Measurements from ENCODE around the gene TTLL5. TPM values are rescaled to one million over a fixed set of nuclear protein-coding genes. Genes with fewer than 3 reads are reported as not detected.

The TTLL5 gene
- total and polyA plus RNA-seq, 2 of the 4 experiments (the other 2 are of a cell fraction), result 11.9 to 16.7 TPM

DNA sequence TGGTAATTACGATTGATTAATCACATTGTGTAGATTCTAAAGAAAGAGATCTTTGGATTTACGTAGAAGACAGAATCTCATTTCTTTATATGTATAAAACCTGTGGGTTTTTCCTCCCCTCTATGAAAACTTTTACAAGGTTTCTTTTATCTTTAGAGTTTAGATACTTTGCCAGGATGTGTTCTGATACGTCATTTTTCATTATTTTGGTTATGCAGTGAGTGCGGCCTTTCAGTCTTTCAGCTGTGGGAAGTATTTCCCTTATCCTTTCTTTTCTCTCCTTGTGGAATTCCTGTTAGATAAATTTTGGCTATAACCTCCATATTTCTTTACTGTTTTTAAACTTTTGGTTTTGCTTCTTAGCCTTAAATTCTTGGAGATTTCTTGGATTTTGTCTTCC is 92.7 kb downstream of the TTLL5 start:
- intact Hi-C loops (cut with micrococcal nuclease), result no loop called here
- Histone ChIP-seq H3K9me3 (ENCODE audit: control insufficient read depth, insufficient read depth, low read length) (no peaks in the 10 kb centered on the region), H4K5ac (ENCODE audit: low read depth, low read length) (no peak overlapping the region), H3K56ac (ENCODE audit: extremely low read depth, insufficient read depth, low read length) (no peak overlapping the region), H2BK120ac (ENCODE audit: low read depth, low read length) (no peak overlapping the region), H2AFZ (replicated peaks; ENCODE audit: low read length, poor library complexity) (no peak overlapping the region), H2BK15ac (ENCODE audit: low read depth, low read length) (no peak overlapping the region), H2BK5ac (ENCODE audit: low read depth, low read length, poor library complexity, severe bottlenecking) (no peak overlapping the region), H3K36me3 (ENCODE audit: control insufficient read depth, insufficient read depth, low read length) (no peaks in the 10 kb centered on the region), H4K20me1 (ENCODE audit: insufficient read depth, low read length) (no peaks in the 10 kb centered on the region), H2BK20ac (ENCODE audit: low read depth, low read length) (no peak overlapping the region), H3K4me2 (ENCODE audit: low read depth, low read length) (no peak overlapping the region), H3K4me3 (ENCODE audit: insufficient read depth, low read depth, low read length) (no peak overlapping the region), H3K9me1 (ENCODE audit: insufficient read depth, low read length) (peaks cover 4% of the 10 kb centered on the region), H3K4ac (ENCODE audit: low read depth, low read length) (no peak overlapping the region), H3K18ac (ENCODE audit: low read depth, low read length) (no peak overlapping the region), H3K27me3 (ENCODE audit: control insufficient read depth, insufficient read depth, low read length) (no peaks in the 10 kb centered on the region), H3K9ac (ENCODE audit: low read depth, low read length) (no peak overlapping the region), H4K91ac (ENCODE audit: insufficient read depth, low read depth, low read length) (no peak overlapping the region), H3K4me1 (ENCODE audit: control insufficient read depth, insufficient read depth, low read length) (peaks cover 1% of the 10 kb centered on the region; the same call in 1 of the 2 replicates), H2AK5ac (ENCODE audit: low read depth, low read length) (no peak overlapping the region), H3K14ac (replicated peaks; ENCODE audit: low read depth, low read length) (no peak overlapping the region), H3K27ac (ENCODE audit: insufficient read depth, low read length) (no peak overlapping the region), H3K79me1 (ENCODE audit: low read depth in 1 of 2, low read length in 2 of 2) (no peaks in the 10 kb centered on the region), H4K8ac (ENCODE audit: low read depth in 2 of 2, low read length in 2 of 2) (no peak overlapping the region), H3K23ac (ENCODE audit: low read depth, low read length) (no peak overlapping the region), H2AK9ac (replicated peaks; ENCODE audit: low read depth, low read length, poor library complexity) (no peak overlapping the region)
- no TSS peak for BruUV-seq (replicated peaks)
- no peak for DNase-seq
- dilution Hi-C loops (cut with HindIII; ENCODE audit: low sequenced_read_pairs, unreplicated experiment), result no loop called here
- in situ Hi-C loops (cut with MboI; ENCODE audit: low sequenced_read_pairs), result no loop called here
- TF ChIP-seq CTCF (conservative IDR thresholded peaks at IDR 0.05; ENCODE audit: low read depth, low read length) (no peak), BHLHE40 (IDR thresholded peaks at IDR 0.05; ENCODE audit: low read depth, low read length) (no peak), CEBPB (IDR thresholded peaks at IDR 0.05; ENCODE audit: low read depth, low read length) (no peak), RAD21 (IDR thresholded peaks at IDR 0.05; ENCODE audit: low read length) (no peak), MAZ (IDR thresholded peaks at IDR 0.05; ENCODE audit: borderline replicate concordance, low read depth, low read length) (no peak), MAFK (IDR thresholded peaks at IDR 0.05; ENCODE audit: low read depth, low read length) (no peak)
- no peak for ATAC-seq (ENCODE audit: low read depth)
- POLR2A ChIA-PET (ENCODE audit: unreplicated experiment), result no interaction called here
- no CpG with 5 or more reads among the region's 4 CpGs for WGBS, 2 experiments (ENCODE audit: extremely low coverage in 2 of 2, insufficient read length in 1 of 2)
- CTCF ChIA-PET, result interaction anchor here (0.9 kb wide), 1 partner anchor 24 kb away, joined by 3 read pairs; no protein-coding TSS in a partner anchor
